HG02981 (cell line): ENCODE results near the gene HCN4.
"Not testable (repeated sequence)": the region's sequence is repeated elsewhere in the genome, so short reads cannot be mapped to it uniquely, and the experiment has no call there.

Experiments
- ATAC-seq: cut with Tn5 transposase; IDR thresholded peaks from one replicate; pipeline ENCODE4 v1.9.1; 2021; ENCODE audit warnings: mild to moderate bottlenecking, moderate library complexity; ENCODE audit not compliant: unreplicated experiment

Gene HCN4

GRCh38 chr15:73368301-73369136 is at the start of gene HCN4:
TSS of gene HCN4 (minus strand) at chr15:73368958. CDS start at chr15:73368270, 688 bp downstream.
- ATAC-seq, result no peak

DNA sequence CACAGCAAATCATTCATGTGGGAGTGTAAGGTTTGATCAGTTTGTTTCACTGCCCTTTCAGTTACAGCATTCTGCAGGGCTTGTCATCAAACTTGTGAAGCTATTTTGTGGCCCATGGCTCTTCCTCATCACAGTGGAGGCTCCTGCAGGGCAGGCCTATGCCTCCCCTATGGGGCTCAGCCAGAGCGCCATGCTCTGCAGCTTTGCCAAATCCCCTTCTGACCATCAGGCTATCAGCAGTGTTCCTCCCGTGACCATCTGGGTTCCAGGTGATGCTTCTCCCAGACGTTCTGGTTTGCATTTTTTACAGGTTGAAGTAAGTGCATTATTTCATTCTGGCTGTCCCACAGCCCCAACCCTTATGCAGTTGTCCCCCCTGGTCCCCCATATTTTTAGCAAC is 46.1 kb upstream of the HCN4 start:
- no peak for ATAC-seq

GRCh38 chr15:73403171-73403570 is 34.4 kb upstream of the HCN4 start:
- no peak for ATAC-seq

GRCh38 chr15:73400222-73400621 is 31.5 kb upstream of the HCN4 start:
- ATAC-seq, result not testable (repeated sequence)

DNA sequence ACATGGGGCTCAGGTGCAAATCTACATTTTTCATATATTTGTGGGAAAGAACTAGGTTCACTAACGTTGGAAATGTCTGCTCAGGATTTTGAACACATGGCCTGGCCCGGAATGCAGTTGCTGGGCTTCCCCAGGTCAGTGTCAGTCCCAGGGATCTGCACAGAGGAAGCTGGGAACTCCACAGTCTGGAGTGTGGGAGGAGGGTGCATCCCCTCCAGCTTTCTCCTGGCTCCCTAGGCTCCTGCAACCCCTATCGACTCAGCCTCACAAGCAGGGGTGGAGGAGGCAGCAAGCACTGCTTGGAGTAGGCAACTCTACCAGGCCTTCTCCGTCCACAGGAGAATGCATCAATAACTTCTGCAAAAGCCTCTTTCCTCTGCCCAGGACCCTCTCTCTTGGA is 30.1 kb upstream of the HCN4 start:
- no peak for ATAC-seq

DNA sequence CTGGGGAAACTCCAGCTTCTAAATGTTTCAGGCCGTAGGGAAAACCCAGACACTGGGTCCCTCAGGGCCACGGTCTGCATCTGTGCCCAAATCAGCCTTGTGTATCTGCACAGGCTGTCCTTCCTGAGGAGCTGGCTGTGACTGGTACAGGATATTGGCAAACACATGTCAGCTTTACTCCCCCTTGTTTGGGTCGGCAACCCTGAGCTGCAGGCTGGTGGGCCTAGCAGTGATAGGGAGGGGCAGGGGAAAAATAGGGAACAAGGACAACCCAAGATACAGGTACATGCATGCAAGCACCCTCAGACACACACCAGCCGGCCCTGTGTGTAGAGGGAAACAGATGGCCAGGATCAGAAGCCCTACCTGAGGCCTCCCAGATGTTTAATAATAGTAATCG is 28.7 kb upstream of the HCN4 start:
- no peak for ATAC-seq

DNA sequence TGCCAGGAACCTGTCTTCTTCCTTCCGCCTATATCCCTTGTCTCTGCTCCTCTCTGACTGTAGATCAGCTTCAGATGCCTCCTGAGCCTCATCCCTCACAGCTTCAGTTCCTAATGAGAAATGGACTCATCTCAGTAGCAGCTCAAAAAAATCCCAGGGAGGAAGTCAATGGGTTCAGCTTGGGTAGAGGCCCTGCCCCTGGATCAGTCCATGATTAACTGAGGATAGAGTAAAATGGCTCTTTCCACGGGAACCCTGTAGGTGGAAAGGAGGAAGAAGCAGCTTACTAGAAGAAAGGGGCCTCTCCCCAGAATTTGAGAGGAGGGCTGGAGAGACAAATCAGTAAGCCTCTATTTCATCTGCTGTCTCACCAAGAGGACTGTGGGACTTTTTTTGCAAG is 26.9 kb upstream of the HCN4 start:
- no peak for ATAC-seq

- no peak for ATAC-seq
Observed at GRCh38 chr15:73394782-73395181, 26.0 kb upstream of the HCN4 start.

- ATAC-seq, result no peak
Observed at GRCh38 chr15:73393336-73393735, 24.6 kb upstream of the HCN4 start.

DNA sequence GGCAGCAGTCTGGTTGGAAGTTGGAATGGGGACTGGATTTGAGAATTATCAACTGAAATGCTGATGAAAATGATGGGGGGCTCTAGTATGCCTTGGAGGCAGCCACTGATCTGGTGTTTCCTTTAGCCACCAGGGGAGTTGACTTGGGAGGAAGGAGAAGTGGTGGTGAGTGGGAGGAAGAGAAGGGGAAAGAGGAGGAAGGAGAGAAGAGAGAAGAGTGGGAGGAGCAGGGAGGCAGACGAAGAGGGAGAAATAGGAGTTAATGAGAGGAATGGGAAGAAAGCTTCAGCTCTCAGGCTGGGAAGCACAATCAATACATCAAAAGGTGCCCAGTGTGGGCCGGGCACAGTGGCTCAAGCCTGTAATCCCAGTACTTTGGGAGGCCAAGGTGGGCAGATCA is 23.3 kb upstream of the HCN4 start:
- ATAC-seq, result no peak

DNA sequence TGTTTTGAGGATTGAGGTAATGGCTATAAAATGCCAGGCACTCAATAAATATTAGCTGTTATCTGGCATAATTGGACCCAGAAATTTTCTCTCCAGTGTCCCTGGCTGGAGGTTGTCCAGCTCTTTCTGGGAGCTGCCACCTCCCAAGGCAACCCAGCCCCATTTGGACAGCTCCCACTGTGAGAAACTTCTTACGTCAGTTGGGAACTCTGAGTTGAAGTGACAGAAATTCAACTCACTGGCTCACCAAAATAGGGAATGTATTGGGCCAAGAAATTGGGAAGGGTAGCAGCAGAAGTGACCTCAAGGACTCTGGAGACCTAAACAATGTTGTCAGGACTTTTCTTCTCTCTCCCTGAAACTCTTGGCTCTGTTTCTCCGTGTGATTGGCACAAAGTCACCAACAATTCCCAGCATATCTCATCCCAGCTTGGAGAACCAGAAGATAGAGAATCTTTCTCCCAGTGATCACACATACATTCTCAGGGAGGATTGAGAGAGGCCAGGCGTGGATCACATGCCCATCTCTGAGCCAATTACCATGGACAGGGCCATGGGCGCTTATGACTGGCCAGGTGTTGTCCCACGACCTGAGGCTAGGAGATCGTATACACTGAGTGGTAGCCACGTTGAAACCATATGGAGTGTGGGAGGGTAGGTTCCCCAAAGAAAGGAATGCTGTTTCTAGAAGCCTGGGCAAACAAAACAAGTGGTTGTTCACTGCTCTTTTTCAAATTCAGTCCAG is 22.5 kb upstream of the HCN4 start:
- ATAC-seq, result no peak

DNA sequence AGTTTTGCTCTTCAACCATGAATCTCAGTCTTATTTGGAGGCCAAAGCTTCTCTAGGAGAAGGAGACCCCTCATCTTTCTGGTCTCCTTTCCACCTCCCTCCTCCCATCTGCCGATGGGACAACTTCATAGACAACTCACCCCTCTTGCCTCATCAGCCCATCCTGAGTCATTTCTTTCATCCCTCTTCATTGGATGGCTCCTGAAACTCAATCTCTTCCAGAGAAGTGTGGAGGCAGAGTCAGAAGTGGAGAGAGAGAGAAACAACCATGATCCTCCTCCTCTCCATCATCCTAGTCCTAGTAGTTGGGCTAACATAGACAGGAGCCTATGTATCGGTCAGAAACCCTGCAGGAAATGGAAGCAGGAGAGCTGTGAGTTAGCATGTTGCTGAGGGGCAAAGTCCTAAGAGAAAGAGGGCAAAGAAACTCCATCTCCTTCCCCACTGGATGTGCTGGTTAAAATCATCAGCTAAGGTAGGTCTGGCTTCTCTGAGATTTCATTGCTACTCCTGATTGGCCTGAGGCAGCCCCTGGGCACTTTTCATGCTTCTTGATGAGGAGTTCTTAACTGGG is 21.3 kb upstream of the HCN4 start:
- ATAC-seq, result no peak

- ATAC-seq, result no peak
Observed at GRCh38 chr15:73389539-73389938, 20.8 kb upstream of the HCN4 start.

DNA sequence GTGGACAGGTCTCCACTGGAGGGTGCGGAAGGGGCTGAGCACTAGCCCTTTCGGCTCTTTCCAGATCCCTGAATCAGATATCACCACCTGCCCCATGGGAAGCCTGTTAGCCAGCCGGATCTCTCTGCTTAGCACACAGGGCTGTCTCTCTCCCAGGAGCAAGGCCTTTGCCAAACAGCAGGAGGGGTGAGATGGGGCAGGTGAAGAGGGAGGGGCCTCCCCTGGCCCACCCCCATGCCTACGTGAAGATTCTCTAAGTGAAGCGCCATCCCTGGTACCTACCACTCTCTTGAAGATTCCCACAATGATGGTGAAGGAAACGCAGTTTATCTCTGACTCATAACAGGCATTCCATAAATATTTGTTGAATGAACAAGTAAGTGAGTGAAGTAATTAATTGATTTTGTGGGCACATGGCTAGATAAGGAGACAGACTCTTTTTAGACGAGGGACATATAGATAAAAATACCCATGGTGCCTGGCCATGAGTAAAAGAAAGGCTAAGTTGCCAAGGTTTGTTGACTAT is 19.6 kb upstream of the HCN4 start:
- ATAC-seq, result no peak

- ATAC-seq, result no peak
Observed at GRCh38 chr15:73387507-73388255, 18.9 kb upstream of the HCN4 start.

DNA sequence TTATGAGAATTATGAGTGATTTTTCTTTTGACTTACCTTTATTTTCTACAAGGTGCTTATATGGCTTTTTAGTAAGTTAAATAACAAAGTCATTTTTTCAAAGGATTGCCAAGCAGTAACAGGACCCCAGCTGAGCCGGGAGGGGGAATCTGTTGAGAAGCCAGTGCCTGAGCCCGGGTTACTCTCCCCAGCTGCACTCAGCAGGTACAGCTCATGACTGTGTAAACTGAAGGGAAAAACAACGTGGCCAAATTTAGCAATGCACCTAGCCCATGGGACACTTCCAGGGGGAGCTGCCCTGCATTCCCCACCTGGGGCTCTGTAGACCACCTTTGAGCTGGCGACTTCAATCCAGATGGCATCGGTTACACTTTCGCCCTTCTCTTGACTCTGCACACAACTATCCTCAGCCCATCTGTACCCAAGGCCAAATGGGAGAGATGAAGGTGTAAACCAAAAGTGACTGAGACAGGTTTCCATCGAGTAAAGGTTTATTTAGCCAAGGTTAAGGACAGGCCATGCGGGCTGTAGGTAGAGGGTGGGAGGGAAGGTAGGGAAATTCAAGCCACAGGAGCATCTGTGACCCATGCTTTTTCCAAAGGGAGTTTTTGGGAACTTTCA is 18.2 kb upstream of the HCN4 start:
- no peak for ATAC-seq

GRCh38 chr15:73386238-73386637 is 17.5 kb upstream of the HCN4 start:
- ATAC-seq, result no peak

DNA sequence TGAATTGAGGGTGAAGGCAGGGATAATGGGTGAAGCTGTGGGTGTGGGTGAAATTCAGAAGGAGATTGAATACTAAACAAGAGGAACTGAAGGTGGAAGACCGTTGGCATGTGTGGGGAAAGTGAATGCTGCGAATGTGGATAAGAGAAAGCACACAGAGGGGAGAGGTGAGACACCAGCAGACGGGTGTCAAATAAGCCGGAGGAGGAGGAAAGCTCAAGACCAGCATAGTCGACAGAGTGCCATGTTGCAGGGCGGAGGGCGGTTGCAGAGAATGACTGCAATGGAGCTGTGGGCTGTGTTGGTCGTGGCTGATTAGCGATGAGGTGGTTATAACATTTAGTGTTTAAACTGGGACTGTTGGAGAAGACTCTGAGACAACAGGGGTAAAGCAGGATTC is 16.4 kb upstream of the HCN4 start:
- no peak for ATAC-seq

DNA sequence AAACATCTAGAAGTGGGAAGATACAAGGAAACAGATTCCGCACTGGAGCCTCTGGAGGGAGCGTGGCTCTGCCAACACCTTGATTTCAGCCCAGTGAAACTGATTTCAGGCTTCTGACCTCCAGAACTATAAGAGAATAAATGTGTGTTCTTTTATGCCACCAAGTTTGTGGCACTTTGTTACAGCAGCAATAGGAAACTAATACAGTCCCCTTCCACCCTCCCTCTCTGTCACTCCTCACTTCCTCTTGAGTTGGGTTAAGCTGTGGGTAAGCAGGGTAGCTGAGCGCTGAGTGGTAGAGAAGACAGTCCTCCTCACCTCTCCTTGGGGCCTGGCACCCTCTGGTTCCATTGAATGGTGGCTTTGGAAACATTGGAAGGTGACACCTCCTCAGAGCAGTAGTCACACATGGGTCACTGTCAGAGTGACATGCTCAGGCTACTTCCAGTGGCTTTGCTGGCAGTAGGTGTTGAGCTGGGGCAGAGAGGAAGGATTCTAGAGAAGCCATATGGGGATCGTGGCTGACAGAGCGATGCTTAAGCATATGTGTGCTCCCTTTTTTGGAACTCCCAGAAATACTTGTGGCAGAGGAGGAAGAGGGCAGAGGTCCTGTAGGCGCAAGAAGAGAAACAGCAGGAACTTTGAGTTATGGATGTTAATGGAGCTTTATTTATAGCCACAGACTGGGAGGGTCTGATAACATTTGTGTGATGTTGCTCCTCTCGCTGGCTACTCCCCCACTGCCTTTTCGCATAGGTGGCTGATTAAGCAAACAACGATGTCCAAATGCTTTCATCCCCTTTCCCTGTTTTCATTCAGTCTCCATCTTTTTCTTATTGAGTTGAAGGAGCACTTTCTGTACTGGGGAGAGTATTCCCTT is 14.8 kb upstream of the HCN4 start:
- no peak for ATAC-seq

DNA sequence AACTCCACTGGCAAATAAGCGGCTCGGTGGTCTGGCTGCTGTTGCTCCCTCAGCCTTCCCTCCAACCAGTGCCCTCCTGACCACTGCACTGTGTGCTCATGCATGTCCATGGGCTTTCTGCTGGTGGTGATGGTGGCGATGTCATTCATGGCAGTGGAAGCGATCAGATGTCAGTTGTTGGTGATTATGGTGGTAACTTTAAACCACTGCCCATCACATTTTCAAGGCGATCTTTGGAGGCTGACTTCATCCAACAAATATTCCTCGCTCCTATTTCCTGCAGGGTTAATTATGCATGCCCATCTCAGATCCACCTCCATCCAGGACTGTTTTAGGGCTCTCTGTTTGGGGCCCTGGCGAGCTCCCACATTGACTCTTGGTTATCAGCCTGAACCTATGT is 13.4 kb upstream of the HCN4 start:
- ATAC-seq, result no peak
